SK-N-SH (cell line): ENCODE results near the gene PTPRG.

Source experiments
- CHD2 ChIP-seq: fragments of 150-350 bp; IDR thresholded peaks from 2 replicates; pipeline ENCODE4 v1.6.1; 2018; ENCODE audit warnings: low read length; ENCODE audit not compliant: partially characterized antibody
- ELF1 ChIP-seq: IDR thresholded peaks from 2 replicates; pipeline ENCODE4 v1.4.0; 2012
- EP300 ChIP-seq, 2 experiments: IDR thresholded peaks; 2 replicates each; pipeline versions ENCODE4 v1.4.0 to v1.6.1; 2012; ENCODE audit warnings: borderline replicate concordance in 1 of 2, low read depth in 1 of 2, low read length in 1 of 2
- FOXM1 ChIP-seq: IDR thresholded peaks from 2 replicates; pipeline ENCODE4 v1.4.0; 2012; ENCODE audit warnings: low read depth, mild to moderate bottlenecking
- GABPA ChIP-seq: IDR thresholded peaks from 2 replicates; pipeline ENCODE4 v1.4.0; 2012; ENCODE audit warnings: low read depth, mild to moderate bottlenecking
- GATA2 ChIP-seq: sonication (generic); formaldehyde crosslinking; IDR thresholded peaks from 2 replicates; pipeline ENCODE4 v1.5.0; 2020; ENCODE audit warnings: mild to moderate bottlenecking, missing genetic modification reagents
- PBX3 ChIP-seq: IDR thresholded peaks from 2 replicates; pipeline ENCODE4; 2012
- POLR2AphosphoS5 ChIP-seq: IDR thresholded peaks from 2 replicates; pipeline ENCODE4 v1.6.1; 2012; ENCODE audit warnings: low read depth, low read length
- RCOR1 ChIP-seq: fragments of 150-350 bp; IDR thresholded peaks from 2 replicates; pipeline ENCODE4 v1.6.1; 2017; ENCODE audit warnings: antibody characterized with exemption, low read length
- RFX5 ChIP-seq: IDR thresholded peaks from 2 replicates; pipeline ENCODE4 v1.6.1; 2012; ENCODE audit warnings: mild to moderate bottlenecking, improper control_type of control experiment, low read length
- SMC3 ChIP-seq: IDR thresholded peaks from 2 replicates; pipeline ENCODE4 v1.6.1; 2012; ENCODE audit warnings: low read depth, low read length, improper control_type of control experiment
- TAF1 ChIP-seq: IDR thresholded peaks from 2 replicates; pipeline ENCODE4 v1.6.1; 2012; ENCODE audit warnings: low read depth, mild to moderate bottlenecking, low read length, moderate library complexity, borderline replicate concordance
- USF2 ChIP-seq: fragments of 150-350 bp; IDR thresholded peaks from 2 replicates; pipeline ENCODE4 v1.6.1; 2017; ENCODE audit warnings: antibody characterized with exemption, low read length, low read depth, borderline replicate concordance
- TF ChIP-seq, protein P1 (sequence below): fragments of 200-600 bp; sonication (generic); IDR thresholded peaks from 2 replicates; pipeline ENCODE4 v1.6.1; 2017; ENCODE audit warnings: antibody characterized with exemption, mild to moderate bottlenecking, moderate library complexity

- TF ChIP-seq CHD2: no peak
- no peak for TF ChIP-seq GABPA
- TF ChIP-seq GATA2 (CRISPR knock-in tag): no peak
- TF ChIP-seq SMC3: no peak
- no peak for TF ChIP-seq USF2
- TF ChIP-seq FOXM1: no peak
- no peak for TF ChIP-seq PBX3
- TF ChIP-seq, protein P1, sequence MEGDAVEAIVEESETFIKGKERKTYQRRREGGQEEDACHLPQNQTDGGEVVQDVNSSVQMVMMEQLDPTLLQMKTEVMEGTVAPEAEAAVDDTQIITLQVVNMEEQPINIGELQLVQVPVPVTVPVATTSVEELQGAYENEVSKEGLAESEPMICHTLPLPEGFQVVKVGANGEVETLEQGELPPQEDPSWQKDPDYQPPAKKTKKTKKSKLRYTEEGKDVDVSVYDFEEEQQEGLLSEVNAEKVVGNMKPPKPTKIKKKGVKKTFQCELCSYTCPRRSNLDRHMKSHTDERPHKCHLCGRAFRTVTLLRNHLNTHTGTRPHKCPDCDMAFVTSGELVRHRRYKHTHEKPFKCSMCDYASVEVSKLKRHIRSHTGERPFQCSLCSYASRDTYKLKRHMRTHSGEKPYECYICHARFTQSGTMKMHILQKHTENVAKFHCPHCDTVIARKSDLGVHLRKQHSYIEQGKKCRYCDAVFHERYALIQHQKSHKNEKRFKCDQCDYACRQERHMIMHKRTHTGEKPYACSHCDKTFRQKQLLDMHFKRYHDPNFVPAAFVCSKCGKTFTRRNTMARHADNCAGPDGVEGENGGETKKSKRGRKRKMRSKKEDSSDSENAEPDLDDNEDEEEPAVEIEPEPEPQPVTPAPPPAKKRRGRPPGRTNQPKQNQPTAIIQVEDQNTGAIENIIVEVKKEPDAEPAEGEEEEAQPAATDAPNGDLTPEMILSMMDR: no peak
- no peak for TF ChIP-seq POLR2AphosphoS5
- no peak for TF ChIP-seq ELF1
- no peak for TF ChIP-seq RFX5
- no peak for TF ChIP-seq RCOR1
- TF ChIP-seq TAF1: no peak
- no peak for TF ChIP-seq EP300 (IDR thresholded peaks at IDR 0.05; ENCODE audit: borderline replicate concordance in 1 of 2, low read depth in 1 of 2, low read length in 1 of 2)
Observed at GRCh38 chr3:62236016-62236415, 674.6 kb downstream of the PTPRG start.
